Pons (tissue), 1 donor: ENCODE measurements around the gene CDK5R2.

Source experiments
- DNase-seq: peaks from one replicate; pipeline ENCODE4 v3.0.0-alpha.2; 2016; ENCODE audit warnings: low spot score

Gene CDK5R2

DNA sequence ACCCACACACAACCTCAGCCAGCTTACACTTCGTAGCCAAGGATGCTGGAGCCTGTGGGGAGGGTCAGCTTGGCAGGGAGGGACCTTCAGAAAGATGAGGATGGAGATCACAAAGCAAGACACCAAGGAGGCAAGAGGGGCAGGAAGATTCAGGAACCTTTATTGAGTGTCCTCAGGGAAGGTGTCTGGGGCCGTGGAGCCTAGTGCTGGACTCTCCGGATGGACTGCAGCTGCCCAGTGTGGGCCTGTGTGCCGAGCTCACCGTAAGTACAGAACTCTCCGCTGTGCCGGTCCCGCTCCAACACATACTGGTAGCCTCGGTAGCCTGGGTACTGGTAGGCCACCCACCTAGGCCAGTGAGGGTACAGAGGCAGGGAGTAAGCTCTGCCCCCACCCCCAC lies 30.6 kb downstream of the CDK5R2 start:
- DNase-seq = no peak

DNA sequence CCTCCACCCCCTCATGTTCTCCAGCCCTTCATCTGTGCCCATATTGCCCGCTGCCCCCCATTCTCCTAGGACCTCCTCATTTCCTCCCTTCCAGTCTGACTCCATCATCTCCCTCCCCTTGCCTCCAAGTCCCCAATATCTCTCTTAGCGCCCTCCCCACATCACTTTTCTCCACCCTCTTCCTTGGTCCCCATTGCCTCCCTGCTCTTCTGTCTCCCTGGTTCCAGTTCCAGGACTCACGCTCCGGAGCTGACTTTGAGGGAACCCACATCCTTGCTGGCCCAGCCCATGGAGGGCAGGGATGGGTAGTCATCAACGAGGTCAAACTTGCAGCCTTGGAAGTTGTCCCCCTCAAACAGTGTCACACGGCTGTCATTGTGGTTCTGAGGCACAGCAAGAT lies 31.1 kb downstream of the CDK5R2 start:
- no peak for DNase-seq

DNA sequence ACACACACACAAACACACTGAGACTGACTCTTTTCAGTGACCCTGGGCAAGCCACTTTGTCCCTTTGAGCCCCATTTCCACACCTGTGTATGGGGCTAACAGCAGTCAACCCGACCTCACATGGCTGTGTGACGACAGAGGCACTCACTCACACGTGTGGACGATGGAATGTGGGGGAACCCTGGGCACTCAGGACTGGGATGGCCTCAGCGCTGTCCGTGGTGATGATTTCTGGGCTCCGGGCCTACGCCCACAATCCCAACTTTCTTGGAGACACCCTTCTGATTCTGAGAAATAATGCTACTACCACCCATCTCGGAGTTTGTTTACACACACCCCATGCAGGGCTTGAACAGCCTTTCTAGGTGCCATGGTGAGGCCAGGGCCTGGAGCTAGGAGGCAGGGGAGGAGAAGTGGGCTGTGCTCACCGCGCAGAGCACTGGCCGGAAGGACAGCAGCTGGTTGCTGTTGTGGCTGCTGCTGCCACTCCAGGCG lies 32.3 kb downstream of the CDK5R2 start:
- DNase-seq = no peak

DNA sequence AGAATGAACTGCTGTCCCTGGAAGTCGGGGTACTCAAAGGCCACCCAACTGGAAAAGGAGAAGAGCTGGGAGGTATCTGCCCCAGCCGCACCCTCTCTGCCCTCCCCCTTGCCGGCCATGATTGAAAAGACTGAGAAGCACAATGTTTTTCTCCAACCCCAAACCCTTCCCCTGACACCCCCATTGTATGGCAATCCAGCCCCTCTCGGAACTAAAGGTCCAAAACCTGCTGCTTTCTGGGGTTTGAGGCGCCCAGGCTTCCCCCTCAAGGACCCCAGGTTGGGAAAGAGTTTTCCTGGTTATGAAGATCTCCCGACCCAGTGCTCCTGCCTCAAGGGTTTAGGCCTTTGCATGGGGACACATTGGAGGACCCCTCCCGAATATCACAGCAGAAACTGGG lies 32.7 kb downstream of the CDK5R2 start:
- no peak for DNase-seq

DNA sequence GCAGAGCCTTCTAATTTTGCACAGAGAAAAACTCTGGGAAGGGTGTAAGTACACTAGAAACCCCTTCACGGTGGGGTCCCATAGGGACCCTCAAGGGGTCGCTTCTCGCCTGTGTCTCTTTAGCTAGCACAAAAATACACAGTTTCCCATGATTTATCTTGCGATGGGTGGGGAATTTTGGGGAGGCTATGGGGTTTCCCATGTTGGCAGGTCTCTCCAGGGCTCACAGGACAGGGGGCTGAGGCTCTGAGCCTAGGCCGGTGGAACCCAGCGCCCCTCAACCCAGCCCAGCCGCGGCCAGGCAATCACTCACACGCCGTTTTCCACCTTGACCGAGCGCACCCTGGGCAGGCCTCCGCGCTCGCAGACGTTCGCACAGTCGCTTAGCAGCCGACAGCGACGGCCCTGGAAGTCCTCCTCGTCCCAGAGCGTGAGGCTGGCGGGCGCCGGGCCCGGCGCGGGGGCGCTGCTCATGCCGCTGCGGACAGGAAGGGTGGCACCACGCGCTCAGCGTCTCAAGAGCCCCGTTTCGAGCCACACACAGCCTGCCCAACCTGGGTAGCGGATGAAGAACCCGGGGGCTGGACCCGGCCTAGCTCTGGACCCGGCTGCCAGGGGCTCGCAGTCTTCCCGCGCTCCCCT lies 33.4 kb downstream of the CDK5R2 start:
- DNase-seq = no peak

DNA sequence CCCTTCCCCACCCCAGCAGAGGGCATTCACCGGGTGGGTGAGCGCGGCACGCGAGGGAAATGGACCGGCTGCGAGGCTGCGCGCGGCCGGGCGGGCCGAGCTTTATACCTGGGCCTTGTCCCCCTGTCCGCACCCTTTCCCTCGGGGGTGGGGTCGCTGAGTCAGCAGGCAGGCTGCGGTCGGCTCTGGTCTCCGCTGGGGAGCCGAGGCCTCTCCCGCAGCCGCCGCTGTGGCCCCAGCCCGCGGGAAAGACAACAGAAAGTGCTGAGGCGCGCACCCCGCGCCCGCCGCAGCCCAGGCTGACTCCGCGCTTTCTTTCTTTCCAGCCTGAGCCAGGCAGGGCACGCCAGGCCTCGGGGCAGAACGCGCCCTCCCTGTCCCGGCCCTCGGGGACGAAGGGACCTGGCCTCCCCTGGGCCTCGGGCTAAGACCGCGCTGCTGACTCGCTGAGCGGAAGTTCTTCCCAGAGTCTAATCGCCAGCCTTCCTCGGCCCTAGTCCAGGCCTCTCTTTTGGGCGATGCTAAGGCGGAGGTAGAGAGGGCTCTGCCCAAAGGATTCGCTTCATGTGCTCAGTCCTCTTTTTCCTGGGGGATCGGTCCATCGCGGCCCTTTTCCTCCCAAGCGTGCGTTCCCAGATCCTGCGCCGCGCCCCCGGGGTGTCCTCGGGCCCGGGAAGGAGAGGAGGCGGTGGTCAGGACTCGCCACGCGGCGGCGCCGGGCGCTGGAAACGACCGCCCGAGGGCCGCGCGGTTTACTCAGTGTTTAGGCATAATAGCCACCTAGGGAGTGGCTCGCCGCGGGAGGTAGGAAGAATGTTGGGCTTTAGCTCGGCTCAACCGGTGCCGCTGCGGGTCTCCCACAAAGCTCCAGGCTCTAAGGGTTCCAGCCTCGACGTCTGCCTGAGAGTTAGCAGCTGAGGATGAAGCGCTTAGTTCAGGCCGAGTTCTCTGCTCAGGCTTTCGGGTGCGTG lies 34.2 kb downstream of the CDK5R2 start, which contains the start of gene CRYBA2:
CRYBA2 (minus strand) TSS at position 78 of the 971 bp plus-strand sequence. CDS start 246 bp downstream, outside the sequence.
- DNase-seq = no peak

DNA sequence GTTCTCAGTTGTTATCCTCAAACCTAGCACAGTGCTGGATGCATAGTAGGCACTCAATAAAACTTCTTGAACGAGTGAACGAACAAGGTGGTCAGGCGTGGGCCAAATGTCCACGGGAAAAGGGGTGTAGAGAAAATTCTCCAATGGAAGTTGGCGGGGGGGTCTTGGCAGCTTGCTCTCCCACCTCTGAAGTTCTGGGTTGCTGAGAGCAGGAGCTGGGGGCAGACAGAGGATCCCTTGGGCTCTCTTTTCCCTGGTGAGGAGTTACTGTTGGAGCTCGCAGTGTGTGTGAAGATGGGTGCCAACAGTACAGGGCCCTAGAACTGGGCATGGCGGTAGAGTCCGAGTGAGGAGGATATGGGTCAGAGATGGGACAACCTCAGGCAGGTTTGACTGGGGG lies 36.1 kb downstream of the CDK5R2 start:
- DNase-seq = no peak

DNA sequence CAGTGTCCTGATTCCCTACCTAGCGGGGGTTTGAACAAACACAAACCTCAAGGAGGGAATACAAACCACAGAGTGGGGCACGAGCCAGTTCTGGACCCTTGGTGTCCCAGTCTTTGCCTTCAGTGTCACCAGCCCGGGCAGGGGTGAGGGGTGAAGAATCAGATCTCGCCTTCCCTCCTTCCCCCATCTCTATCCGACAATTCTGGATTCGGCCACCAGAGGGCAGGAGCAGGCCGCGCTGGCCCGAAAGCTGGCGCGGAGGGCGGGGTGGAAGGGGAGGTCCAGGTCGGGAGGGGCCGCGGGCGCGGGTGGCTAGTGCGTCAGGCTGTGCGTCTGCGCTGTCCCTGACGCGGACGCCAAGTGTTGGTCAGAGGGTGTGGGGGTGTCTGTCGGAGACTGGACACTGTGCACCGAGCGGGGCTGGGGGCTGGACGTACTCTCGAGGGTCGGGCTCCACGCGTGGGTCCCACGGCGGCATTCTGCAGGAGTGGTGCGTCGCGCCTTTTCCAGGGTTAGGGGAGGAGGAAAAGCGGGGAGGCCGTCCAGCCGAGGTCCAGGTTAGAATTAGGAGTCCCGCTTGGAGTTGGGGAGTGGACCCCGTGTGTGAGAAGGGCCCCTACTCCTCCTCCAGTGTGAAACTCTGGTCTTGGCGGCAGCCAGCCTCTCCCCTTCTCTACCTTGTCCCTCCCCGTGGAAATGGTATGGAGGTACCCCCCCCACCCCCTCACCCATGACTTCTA lies 36.7 kb downstream of the CDK5R2 start:
- DNase-seq = peak; percentile 58

DNA sequence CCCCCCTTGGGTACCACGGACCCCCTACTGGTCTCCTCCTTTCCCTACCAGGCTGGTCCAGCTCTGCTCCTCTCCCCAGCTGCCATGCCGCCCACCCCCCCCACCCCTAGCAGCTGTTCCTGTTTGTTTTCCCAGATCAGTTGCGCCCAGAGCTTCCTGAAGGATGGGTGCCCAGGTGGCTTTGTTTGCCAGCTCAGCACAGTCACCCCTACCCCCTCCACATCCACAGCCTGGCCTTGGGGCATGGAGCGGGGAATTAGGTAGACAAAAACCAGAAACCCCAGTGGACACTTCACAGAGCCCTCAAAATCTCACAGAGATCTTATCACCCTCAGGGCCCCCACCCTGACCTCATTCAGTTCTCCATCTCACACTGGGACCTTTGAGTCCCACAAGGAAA lies 37.5 kb downstream of the CDK5R2 start:
- DNase-seq = no peak

DNA sequence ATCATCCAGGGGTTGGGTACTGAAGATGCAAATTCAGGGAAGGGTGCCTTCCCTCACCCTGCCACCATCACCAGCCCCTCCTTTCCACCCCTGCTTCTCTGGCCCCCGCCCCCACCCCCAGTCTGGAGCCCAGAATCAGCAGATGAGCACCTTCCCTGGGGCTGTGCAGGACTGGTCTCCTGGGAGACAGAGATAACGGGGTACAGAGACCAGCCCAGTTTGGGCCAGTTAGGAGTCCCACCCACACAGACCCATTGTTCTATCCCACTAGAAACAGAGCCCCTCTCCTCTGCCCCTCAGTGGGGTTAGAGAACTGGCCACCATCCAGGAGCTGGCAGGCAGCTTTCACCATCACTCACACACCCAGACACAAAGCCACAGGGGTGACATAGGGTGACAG lies 38.3 kb downstream of the CDK5R2 start:
- DNase-seq = no peak

DNA sequence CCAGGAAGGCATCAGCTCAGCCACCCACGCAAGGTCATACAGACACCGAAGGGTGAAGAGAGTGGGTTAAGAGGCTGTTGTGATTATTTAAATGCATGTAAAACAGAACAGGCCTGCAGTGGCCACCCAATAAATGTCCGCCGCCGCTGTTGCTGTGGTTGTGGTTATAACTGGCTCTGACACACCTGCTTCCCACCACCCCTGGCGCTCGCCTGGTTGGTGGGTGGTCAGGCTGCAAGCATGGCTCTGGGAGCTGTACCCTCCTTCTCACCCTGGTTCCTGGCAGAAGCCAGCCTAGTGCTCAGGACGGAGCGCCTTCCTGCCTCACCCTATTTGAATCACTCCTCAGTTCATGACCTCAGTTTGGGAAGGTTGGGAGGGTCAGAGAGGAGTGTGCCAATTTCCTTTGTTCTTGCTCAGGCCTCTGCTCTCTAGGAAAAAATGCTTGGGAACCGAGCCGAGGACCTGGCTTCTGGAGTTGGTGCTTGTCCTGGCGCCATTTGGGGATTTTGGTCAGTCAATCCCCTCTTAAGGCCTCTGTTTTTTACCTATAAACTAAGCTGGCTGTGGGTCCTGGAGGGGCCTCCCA lies 39.0 kb downstream of the CDK5R2 start:
- DNase-seq = no peak

DNA sequence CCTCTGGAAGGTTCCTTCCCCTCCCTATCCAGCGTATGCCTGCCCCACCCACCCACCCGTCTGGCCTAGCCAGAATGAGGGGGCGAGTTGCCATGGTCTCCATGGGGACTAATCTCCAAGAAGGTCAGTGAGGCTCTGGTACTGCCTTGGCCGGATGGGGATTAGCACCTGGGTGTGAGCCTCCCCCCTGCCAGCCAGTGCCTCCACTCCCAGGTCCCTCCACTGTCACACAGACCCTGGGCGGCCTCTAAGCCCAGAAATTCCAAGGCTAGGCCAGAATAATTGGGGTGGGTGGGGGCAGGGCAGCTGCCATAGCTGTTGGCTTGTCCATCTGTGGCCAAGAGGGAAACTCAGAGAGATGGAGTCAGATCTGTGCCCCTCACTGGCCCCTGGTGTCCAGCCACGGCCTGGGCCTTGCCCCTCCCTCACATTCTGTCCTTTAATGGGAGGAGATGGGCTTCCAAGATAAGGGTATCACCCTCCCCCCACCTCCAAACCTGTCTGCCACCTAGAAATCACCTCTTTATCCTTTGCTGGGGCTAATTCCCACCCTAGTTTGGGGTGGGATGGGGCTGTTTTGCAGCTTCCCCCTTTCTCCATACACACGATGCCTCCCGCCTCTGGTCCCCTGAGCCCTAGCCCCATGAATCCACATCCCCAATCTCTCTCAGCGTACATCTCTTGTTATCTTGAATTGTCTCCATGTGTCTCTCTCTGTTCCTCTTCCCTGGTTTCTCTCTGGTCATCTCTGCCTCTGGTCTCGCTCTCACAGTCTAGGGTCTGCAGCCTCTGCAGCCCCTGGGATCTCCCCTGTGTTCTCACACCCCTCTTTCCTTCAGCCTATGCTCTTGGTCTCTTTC lies 39.8 kb downstream of the CDK5R2 start:
- DNase-seq = no peak

DNA sequence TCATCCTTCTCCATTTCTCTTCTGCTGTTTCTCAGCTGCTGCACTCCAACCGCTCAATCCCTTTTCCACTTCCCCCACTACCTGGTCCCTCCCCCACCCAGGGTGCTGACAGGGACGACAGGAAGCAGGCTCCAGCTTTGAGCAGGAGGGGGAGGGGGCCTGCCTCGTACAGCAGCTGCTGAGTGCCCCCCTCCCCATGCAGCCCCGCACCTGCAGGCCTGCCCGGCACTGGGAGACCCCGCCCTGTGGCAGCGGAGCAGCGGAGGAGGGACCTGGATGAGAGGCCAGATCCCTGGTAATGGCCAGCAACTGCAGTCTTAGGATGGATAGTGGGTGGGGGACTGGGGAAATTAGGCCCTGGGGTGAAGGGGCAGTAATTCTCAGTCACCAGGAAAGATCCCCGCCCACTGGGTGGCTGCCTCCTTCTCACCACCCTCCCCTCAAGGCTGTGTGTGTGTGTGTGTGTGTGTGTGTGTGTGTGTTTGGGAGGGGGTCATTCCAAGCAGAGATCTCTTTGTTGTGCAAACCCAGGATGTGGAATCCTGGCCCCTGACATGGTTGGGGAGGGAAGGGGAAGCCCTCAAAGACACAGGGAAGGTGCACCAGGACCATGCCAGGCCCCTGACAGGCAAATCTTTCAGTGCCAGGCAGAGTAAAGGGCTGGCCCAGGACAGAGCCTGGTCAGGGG lies 40.6 kb downstream of the CDK5R2 start:
- no peak for DNase-seq

DNA sequence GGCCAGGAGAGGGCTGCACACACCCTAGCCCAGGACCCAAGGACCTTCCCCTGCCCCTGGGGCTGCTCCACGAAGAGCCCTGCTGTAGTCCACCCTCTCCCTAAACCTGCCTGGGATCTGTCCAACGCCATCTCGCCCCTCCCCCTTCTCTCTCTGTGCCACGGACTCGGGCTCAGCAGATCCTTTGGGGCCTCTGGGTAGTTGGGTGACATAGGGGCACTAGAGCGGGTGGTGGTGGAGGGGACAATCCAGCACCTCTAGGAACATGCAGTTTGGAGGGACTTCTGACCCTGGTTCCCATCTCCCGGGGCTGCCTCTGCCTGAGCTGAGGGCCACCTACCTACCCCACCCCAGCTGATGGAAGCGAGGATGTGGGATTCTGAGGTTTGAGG lies 41.1 kb downstream of the CDK5R2 start:
- no peak for DNase-seq

DNA sequence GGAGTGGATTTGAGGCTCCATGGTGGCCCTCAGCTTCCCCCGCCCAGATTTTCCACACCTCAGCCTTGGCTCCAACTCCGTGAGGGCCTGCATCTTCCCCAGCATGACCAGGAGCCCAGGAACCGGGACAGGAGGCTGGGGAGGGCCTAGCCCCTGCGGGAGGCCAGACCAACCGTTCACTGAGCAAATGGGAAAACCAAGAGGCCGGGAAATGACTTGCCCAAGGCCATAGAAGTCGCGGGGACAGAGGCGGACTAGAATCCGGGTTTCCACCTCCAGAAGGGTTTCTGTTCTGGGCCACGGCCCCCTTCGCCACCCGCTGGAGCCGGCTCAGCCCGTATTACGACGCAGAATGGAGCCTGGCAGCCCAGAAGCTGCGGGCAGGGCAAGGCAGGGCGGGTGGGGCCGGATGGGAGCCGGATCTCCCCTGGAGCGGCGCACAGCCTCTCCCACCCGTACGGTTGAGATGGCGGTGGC lies 41.7 kb downstream of the CDK5R2 start:
- no peak for DNase-seq

DNA sequence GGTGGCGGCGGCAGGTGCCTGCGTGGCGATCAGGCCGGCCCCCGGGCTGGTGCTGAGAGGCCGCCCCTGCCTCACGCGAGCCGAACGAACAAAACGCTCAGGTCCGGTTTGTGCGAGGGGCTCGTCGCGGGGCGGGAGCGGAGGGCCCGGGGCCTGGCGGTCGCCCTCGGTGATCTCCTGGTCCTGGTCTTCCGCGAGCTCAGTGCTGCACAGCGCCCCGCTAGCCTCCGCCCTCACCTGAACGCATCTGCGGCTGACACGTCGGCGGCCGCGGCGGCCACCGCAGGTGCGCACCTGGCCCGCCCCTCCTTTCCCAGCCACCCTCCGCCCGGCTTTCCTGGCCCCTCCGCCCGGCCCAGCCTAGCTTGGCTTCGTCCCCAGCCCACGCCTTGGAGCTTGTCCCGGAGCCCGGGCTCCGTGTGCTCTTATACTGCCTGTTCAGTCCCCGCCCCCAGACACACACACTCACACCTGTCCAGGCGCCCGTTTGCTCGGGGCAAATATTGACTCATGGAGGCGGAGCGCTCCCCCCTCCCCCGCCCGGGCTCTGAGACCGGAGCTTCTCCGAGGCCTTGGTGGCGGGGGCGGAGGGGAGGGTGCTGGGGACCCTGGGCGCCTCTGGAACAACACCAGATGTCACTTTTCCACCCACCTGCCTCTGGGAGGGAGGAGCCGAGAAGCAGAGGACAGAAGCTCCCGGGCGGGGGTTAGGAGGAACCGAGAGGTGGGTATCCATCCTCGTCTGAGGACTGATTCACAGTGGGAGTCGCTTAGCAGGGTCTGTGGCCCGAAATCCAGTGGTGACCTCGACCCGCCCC lies 42.3 kb downstream of the CDK5R2 start:
- no peak for DNase-seq

DNA sequence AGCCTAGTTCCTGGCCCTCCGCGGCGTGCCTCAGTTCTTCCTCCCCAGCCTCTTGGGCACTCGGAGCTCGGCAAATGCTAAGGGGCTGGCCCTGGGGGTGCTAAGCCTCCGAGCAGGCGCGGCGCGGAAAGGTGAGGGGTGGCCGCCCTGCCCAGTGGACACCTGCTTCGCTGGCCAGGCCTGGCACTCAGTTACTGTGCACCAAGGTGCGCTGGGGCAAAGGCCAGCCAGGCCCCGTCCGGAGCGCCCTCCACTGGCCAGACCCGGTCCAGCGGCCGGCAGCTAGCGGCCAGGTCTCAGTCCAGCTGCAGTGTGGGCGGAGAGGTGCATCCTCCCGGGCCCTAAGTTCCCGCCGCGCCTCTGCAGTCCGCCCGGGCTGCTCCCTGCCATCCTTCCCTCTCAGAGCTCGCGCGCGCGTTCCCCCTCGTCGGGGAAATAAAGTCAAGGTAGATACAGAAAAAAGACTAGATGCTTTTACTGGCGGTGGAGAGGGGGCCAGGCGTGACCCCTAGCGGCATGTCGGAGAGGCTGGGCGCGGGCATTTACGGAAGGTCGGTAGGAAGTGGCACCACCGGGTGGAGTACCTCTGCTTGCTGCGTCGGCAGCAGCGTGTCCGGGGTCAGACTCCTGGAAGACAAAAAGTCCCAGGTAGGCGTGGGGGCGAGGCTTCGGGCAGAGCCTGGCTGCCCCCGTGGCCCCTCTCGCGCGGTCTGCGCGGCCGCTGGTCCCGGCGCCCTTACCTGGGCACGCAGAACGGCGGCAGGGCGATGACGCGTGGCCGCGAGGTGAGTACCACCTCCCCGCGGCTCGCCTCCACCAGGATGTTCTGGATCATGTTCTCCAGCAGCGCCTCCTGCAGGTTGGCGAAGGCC lies 43.2 kb downstream of the CDK5R2 start:
- no peak for DNase-seq

DNA sequence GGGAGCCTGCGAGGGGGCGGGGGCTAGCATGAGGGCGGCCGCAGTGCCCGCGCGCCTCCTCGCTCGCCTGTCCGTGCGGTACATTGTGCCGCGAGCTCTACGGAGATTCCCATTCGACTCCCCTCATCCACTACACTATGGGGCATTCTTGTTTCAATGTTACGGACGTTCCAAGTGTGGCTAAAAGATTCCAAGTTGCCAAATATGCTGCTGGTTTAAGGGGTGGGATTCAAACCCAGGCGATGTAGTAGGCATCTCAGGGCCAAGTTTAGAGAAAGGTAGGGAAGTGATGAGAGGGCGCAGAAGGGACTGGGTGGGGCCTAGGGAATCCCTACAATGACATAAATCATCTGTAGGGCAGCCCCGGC lies 43.8 kb downstream of the CDK5R2 start:
- DNase-seq = no peak

DNA sequence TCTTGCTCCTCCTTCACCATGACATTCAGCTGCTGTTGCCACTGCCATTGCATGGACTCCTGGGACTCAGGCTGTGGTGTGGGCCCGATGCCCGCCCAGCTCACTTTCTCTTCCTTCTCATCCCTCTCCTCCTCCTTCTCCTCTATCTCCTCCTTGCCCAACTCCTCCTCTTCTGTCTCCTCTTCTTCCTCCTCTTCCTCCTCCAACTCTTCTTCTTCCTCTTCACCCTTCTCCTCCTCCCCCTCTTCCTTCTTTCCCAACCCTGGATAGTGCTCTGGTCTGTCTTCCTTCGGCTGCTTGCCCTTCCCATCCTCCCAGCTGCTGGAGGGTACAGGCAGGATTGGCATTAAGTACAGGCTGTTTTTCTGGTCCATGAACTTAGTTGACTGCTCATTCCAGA lies 44.5 kb downstream of the CDK5R2 start:
- no peak for DNase-seq
